Measurements from ENCODE around the gene LRRC8D.

LRRC8D gene

GRCh38 chr1:89827330-89827729, 6.5 kb downstream of the LRRC8D start:
- H3K4me3 ChIP-seq (replicated peaks; ENCODE audit: low read depth, low read length) = no peak overlapping the region
- no peak for TF ChIP-seq CTCF (IDR thresholded peaks at IDR 0.05; ENCODE audit: low read length, missing control alignments)

GRCh38 chr1:89827902-89828301, 7.1 kb downstream of the LRRC8D start:
- TF ChIP-seq CTCF (IDR thresholded peaks at IDR 0.05; ENCODE audit: low read length, missing control alignments) = no peak
- DNase-seq (ENCODE audit: low read depth) = no peak

More at GRCh38 chr1:89827330-89827729, 6.5 kb downstream of the LRRC8D start:
- no peak for DNase-seq (ENCODE audit: low read depth)

GRCh38 chr1:89829186-89829585, 8.4 kb downstream of the LRRC8D start:
- TF ChIP-seq CTCF (IDR thresholded peaks at IDR 0.05; ENCODE audit: low read length, missing control alignments) = no peak
- no peak for DNase-seq (ENCODE audit: low read depth)

More at GRCh38 chr1:89827902-89828301, 7.1 kb downstream of the LRRC8D start:
- no peak overlapping the region for H3K4me3 ChIP-seq (replicated peaks; ENCODE audit: low read depth, low read length)

GRCh38 chr1:89831462-89832120, 10.8 kb downstream of the LRRC8D start:
- TF ChIP-seq CTCF (IDR thresholded peaks at IDR 0.05; ENCODE audit: low read length, missing control alignments) = no peak
- H3K4me3 ChIP-seq (replicated peaks; ENCODE audit: low read depth, low read length) = no peak overlapping the region
- DNase-seq (ENCODE audit: low read depth) = no peak

More at GRCh38 chr1:89829186-89829585, 8.4 kb downstream of the LRRC8D start:
- H3K4me3 ChIP-seq (replicated peaks; ENCODE audit: low read depth, low read length) = no peak overlapping the region

GRCh38 chr1:89832496-89833127, 11.8 kb downstream of the LRRC8D start:
- no peak for TF ChIP-seq CTCF (IDR thresholded peaks at IDR 0.05; ENCODE audit: low read length, missing control alignments)
- no peak overlapping the region for H3K4me3 ChIP-seq (replicated peaks; ENCODE audit: low read depth, low read length)

GRCh38 chr1:89833183-89834082, 12.6 kb downstream of the LRRC8D start:
- no peak for TF ChIP-seq CTCF (IDR thresholded peaks at IDR 0.05; ENCODE audit: low read length, missing control alignments)
- no peak overlapping the region for H3K4me3 ChIP-seq (replicated peaks; ENCODE audit: low read depth, low read length)
- DNase-seq (ENCODE audit: low read depth) = no peak

More at GRCh38 chr1:89832496-89833127, 11.8 kb downstream of the LRRC8D start:
- DNase-seq (ENCODE audit: low read depth) = no peak

Measured in fibroblast of pulmonary artery (primary cell).